A549 (cell line): ENCODE results near the gene EPB41L4B. TPM values are rescaled to one million over a fixed set of nuclear protein-coding genes. Genes with fewer than 3 reads are reported as not detected.

ENCODE experiments used
- ATAC-seq, 2 experiments: fragments of 200-7000 bp in 1 of 2; fragments of >200 bp in 1 of 2; cut with Nextera tagmentation in 1 of 2; cut with Tn5 transposase in 1 of 2; 3 replicates each; pipeline versions ENCODE4 v1.8.0 to v1.9.1; 2018 to 2020; ENCODE audit warnings: mild to moderate bottlenecking in 1 of 2, moderate library complexity in 1 of 2
- CTCF ChIA-PET: fragments of 300-600 bp; sonication (Branson Sonifier 250); formaldehyde crosslinking; extraction: SDS; loops from one replicate; lab custom pipeline; 2021; ENCODE audit warnings: antibody characterized with exemption, inconsistent platforms; lab: Yijun Ruan, JAX
- POLR2A ChIA-PET: fragments of 350-600 bp; formaldehyde crosslinking; extraction: SDS; loops from one replicate; lab custom pipeline; 2021; ENCODE audit warnings: antibody characterized with exemption, inconsistent platforms; lab: Yijun Ruan, JAX
- DNase-seq, 2 experiments: peaks; one replicate each; pipeline versions ENCODE4 v3.0.0 to v3.0.0-alpha.2; 2011 to 2016; ENCODE audit warnings: low read depth in 1 of 2, low spot score in 1 of 2
- FAIRE-seq: peaks from 2 replicates; lab custom pipeline; 2011; peaks lifted over from hg19 to GRCh38; lab: Jason Lieb, UNC
- H3K27ac ChIP-seq, 2 experiments: fragments of >200 bp; sonication (Bioruptor Twin); formaldehyde crosslinking; 3 replicates each; pipeline ENCODE4 v1.5.1; 2016 to 2017
- H3K4me1 ChIP-seq: fragments of >200 bp; sonication (Bioruptor Twin); formaldehyde crosslinking; 3 replicates; pipeline ENCODE4 v1.6.1; 2016
- H3K4me2 ChIP-seq: fragments of >200 bp; sonication (Bioruptor Twin); formaldehyde crosslinking; 3 replicates; pipeline ENCODE4 v1.6.1; 2016
- H3K4me3 ChIP-seq: fragments of >200 bp; sonication (Bioruptor Twin); formaldehyde crosslinking; 3 replicates; pipeline ENCODE4 v1.5.1; 2016
- H3K9me3 ChIP-seq: fragments of >200 bp; sonication (Bioruptor Twin); formaldehyde crosslinking; 3 replicates; pipeline ENCODE4 v1.6.1; 2016
- ATOH8 ChIP-seq: fragments of 250-450 bp; sonication (Bioruptor Pico); IDR thresholded peaks from 2 replicates; pipeline ENCODE4 v1.5.0; 2020; ENCODE audit warnings: low read depth, mild to moderate bottlenecking, moderate library complexity
- BHLHE40 ChIP-seq: IDR thresholded peaks from 2 replicates; pipeline ENCODE4 v1.6.1; 2012; ENCODE audit warnings: low read depth, low read length, inconsistent platforms
- CEBPB ChIP-seq, 2 experiments: fragments of >200 bp in 1 of 2; sonication (Bioruptor Twin) in 1 of 2; formaldehyde crosslinking in 1 of 2; IDR thresholded peaks; 2 replicates each; pipeline ENCODE4 v1.6.1; 2012 to 2016
- CHD2 ChIP-seq: fragments of 150-350 bp; IDR thresholded peaks from 2 replicates; pipeline ENCODE4 v1.6.1; 2014; ENCODE audit warnings: low read length; ENCODE audit not compliant: partially characterized antibody
- CTCF ChIP-seq: fragments of >200 bp; sonication (Bioruptor Twin); formaldehyde crosslinking; IDR thresholded peaks from 3 replicates; pipeline ENCODE4 v1.5.1; 2016
- EP300 ChIP-seq, 2 experiments: fragments of >200 bp; sonication (Bioruptor Twin); formaldehyde crosslinking; IDR thresholded peaks; 2 replicates in 1 of 2; 3 replicates in 1 of 2; pipeline ENCODE4 v1.6.1; 2016 to 2017
- ESRRA ChIP-seq: fragments of 150-350 bp; IDR thresholded peaks from 2 replicates; pipeline ENCODE4 v1.6.1; 2014; ENCODE audit warnings: mild to moderate bottlenecking, low read length, borderline replicate concordance
- FOSB ChIP-seq: fragments of 250-450 bp; sonication (Bioruptor Pico); IDR thresholded peaks from 2 replicates; pipeline ENCODE4 v1.5.0; 2020; ENCODE audit warnings: mild to moderate bottlenecking, moderate library complexity
- GATA3 ChIP-seq: IDR thresholded peaks from 2 replicates; pipeline ENCODE4 v1.6.1; 2012; ENCODE audit warnings: borderline replicate concordance
- HES2 ChIP-seq: fragments of >200 bp; sonication (Bioruptor Twin); formaldehyde crosslinking; IDR thresholded peaks from 2 replicates; pipeline ENCODE4 v1.6.1; 2016
- HEYL ChIP-seq: fragments of 250-450 bp; sonication (Bioruptor Pico); IDR thresholded peaks from 2 replicates; pipeline ENCODE4 v1.8.0; 2021; ENCODE audit warnings: mild to moderate bottlenecking, moderate library complexity
- HMGXB4 ChIP-seq: fragments of 250-450 bp; sonication (Bioruptor Pico); IDR thresholded peaks from 2 replicates; pipeline ENCODE4 v1.5.0; 2021; ENCODE audit warnings: mild to moderate bottlenecking, moderate library complexity, borderline replicate concordance
- HOXA7 ChIP-seq: fragments of 250-450 bp; sonication (Bioruptor Pico); IDR thresholded peaks from 2 replicates; pipeline ENCODE4 v1.5.0; 2020; ENCODE audit warnings: mild to moderate bottlenecking, moderate library complexity
- HOXB13 ChIP-seq: fragments of 250-450 bp; sonication (Bioruptor Pico); IDR thresholded peaks from 2 replicates; pipeline ENCODE4 v1.5.0; 2020; ENCODE audit warnings: low read depth, mild to moderate bottlenecking, moderate library complexity
- HOXB5 ChIP-seq: fragments of 250-450 bp; sonication (Bioruptor Pico); IDR thresholded peaks from 2 replicates; pipeline ENCODE4 v1.5.0; 2020; ENCODE audit warnings: mild to moderate bottlenecking, moderate library complexity
- JUN ChIP-seq, 2 experiments: fragments of >200 bp; sonication (Bioruptor Twin); formaldehyde crosslinking; IDR thresholded peaks; 2 replicates in 1 of 2; 3 replicates in 1 of 2; pipeline ENCODE4 v1.6.1; 2016 to 2017
- NFE2L2 ChIP-seq: fragments of 150-350 bp; conservative IDR thresholded peaks from 2 replicates; pipeline ENCODE4 v1.6.1; 2014; ENCODE audit warnings: low read length
- PHF8 ChIP-seq: fragments of 200-600 bp; sonication (generic); IDR thresholded peaks from 2 replicates; pipeline ENCODE4 v1.6.1; 2016; ENCODE audit warnings: low read depth, mild to moderate bottlenecking, antibody characterized with exemption, moderate library complexity, borderline replicate concordance
- RARB ChIP-seq: fragments of 250-450 bp; sonication (Bioruptor Pico); IDR thresholded peaks from 2 replicates; pipeline ENCODE4 v1.8.0; 2021; ENCODE audit warnings: mild to moderate bottlenecking, moderate library complexity
- RFX5 ChIP-seq: fragments of 450-650 bp; IDR thresholded peaks from 2 replicates; pipeline ENCODE4 v1.7.1; 2014; ENCODE audit warnings: antibody characterized with exemption, mild to moderate bottlenecking, moderate library complexity
- SREBF2 ChIP-seq: fragments of 450-650 bp; IDR thresholded peaks from 2 replicates; pipeline ENCODE4 v1.6.1; 2014; ENCODE audit warnings: mild to moderate bottlenecking, moderate library complexity
- TFCP2L1 ChIP-seq: fragments of 250-450 bp; sonication (Bioruptor Pico); IDR thresholded peaks from 2 replicates; pipeline ENCODE4 v1.5.0; 2021; ENCODE audit warnings: mild to moderate bottlenecking
- USF2 ChIP-seq: fragments of 450-650 bp; IDR thresholded peaks from 2 replicates; pipeline ENCODE4 v1.6.1; 2014; ENCODE audit warnings: antibody characterized with exemption
- ZSCAN20 ChIP-seq: fragments of 250-450 bp; sonication (Bioruptor Pico); IDR thresholded peaks from 2 replicates; pipeline ENCODE4 v1.8.0; 2022; ENCODE audit warnings: mild to moderate bottlenecking, moderate library complexity
- WGBS: methylation state at CpG from one replicate; pipeline ENCODE4 v1.1.6; 2017; ENCODE audit errors: missing lambda C conversion rate; 5-methylcytosine and 5-hydroxymethylcytosine counted together
- polyA plus RNA-seq, 4 experiments: library from polyadenylated mRNA; depleted of rRNA in 3 of 4; stranded (reverse); fragments of >200 nt; fragmentation: RNase III in 1 of 4; extraction: RNeasy Plus Mini Kit Qiagen cat#74134 plus additional on column Dnase treatment in 1 of 4; gene quantifications; 2 replicates in 3 of 4; 3 replicates in 1 of 4; pipeline ENCODE4 v1.2.3, GENCODE V29; 2011 to 2017

EPB41L4B gene
- polyA plus RNA-seq, 2 of the 4 experiments (the other 2 are of a cell fraction) = 7.9 to 22.0 TPM

- H3K4me3 ChIP-seq = no peak overlapping the region
- WGBS = 71% methylated on average over 17 of the region's 18 CpGs
- ChIA-PET CTCF (interaction anchor here (0.8 to 1.7 kb wide), 7 partner anchors 10 to 53 kb away, joined by 3 to 7 read pairs (median 4); no protein-coding TSS in a partner anchor), POLR2A (interaction anchor here (1.0 to 1.2 kb wide), 2 partner anchors 9 to 57 kb away, joined by 3 read pairs; no protein-coding TSS in a partner anchor)
- peak overlapping the region; percentile 20 to 64; a peak in 4 of 6 replicates for H3K27ac ChIP-seq
- H3K4me2 ChIP-seq = peak overlapping the region; percentile 43
- FAIRE-seq (no peak), ATAC-seq (peak; percentile 42 to 78; a peak in 5 of 6 replicates), DNase-seq (peak; percentile 48 to 49)
- TF ChIP-seq PHF8 = no peak
- no peak for TF ChIP-seq HOXB5 (CRISPR knock-in tag)
- TF ChIP-seq BHLHE40 = no peak
- TF ChIP-seq HES2 = no peak
- no peak for TF ChIP-seq JUN (IDR thresholded peaks at IDR 0.05)
- TF ChIP-seq FOSB (CRISPR knock-in tag) = no peak
- TF ChIP-seq NFE2L2 = no peak
- TF ChIP-seq RARB (CRISPR knock-in tag) = no peak
- TF ChIP-seq ATOH8 (CRISPR knock-in tag) = no peak
- TF ChIP-seq RFX5 = no peak
- no peak for TF ChIP-seq ESRRA
- TF ChIP-seq GATA3 = no peak
- no peak for TF ChIP-seq ZSCAN20 (CRISPR knock-in tag)
- H3K9me3 ChIP-seq = no peaks in the 10 kb centered on the region
- peaks cover 69% of the 10 kb centered on the region for H3K4me1 ChIP-seq
Measured at GRCh38 chr9:109307380-109308240, 13.2 kb downstream of the EPB41L4B start.

- ChIA-PET CTCF (interaction anchor here (1.1 to 2.6 kb wide), 5 partner anchors 13 to 55 kb away, joined by 3 to 6 read pairs (median 4); no protein-coding TSS in a partner anchor), POLR2A (interaction anchor here (0.6 kb wide), 1 partner anchor 63 kb away, joined by 3 read pairs; no protein-coding TSS in a partner anchor)
- no peak for ATAC-seq
- DNase-seq = no peak
- no peaks in the 10 kb centered on the region for H3K9me3 ChIP-seq
- H3K4me1 ChIP-seq = peaks cover 53% of the 10 kb centered on the region
- FAIRE-seq = no peak
- no peak overlapping the region for H3K4me2 ChIP-seq
- TF ChIP-seq SREBF2 = no peak
- TF ChIP-seq CHD2 = no peak
- no peak for TF ChIP-seq CTCF
- TF ChIP-seq EP300 (IDR thresholded peaks at IDR 0.05) = no peak
- TF ChIP-seq USF2 = no peak
- TF ChIP-seq NFE2L2 = no peak
- TF ChIP-seq HMGXB4 (CRISPR knock-in tag) = no peak
- TF ChIP-seq HOXA7 (CRISPR knock-in tag) = no peak
- TF ChIP-seq HOXB13 (CRISPR knock-in tag) = no peak
- TF ChIP-seq HEYL (CRISPR knock-in tag) = no peak
- TF ChIP-seq TFCP2L1 = no peak
- no peak for TF ChIP-seq CEBPB (IDR thresholded peaks at IDR 0.05)
- no peak overlapping the region for H3K4me3 ChIP-seq
- H3K27ac ChIP-seq = no peak overlapping the region
- WGBS = 84% methylated on average over 8 of the region's 8 CpGs
Measured at GRCh38 chr9:109305801-109306200, 15.1 kb downstream of the EPB41L4B start.
